Heart left ventricle (tissue), 13 donors: ENCODE data around the gene TBX2.

Source experiments
- CTCF ChIP-seq, 12 donors: fragments of 200-600 bp; sonication (generic) in 4 of 12; IDR thresholded peaks; one replicate each; pipeline versions ENCODE4 v1.5.0 to v1.8.0; 2018 to 2022; ENCODE audit warnings: antibody characterized with exemption in 12 of 12, mild to moderate bottlenecking in 5 of 12
- POLR2A ChIP-seq, 2 donors: fragments of 450-650 bp; IDR thresholded peaks; one replicate each; pipeline ENCODE4 v1.6.1; 2017; ENCODE audit warnings: antibody characterized with exemption in 2 of 2, mild to moderate bottlenecking in 2 of 2, moderate library complexity in 2 of 2
- donor health status: ischemic (EF 13 %, LVEDD 7.1; RV severe dilation, severe dysfunction).
- donor health status: DM: no; HTN: yes; CAD: no.
- donor health status: DM: no; HTN: no; CAD: no.
- donor health status: ischemic (EF 25% LVEDD 6.9; RV normal size, moderate dysfunction).
- donor health status: ischemic (EF 25% LVEDD 5.7; RV mildly dilated, moderate dysfunction).
- donor health status: ischemic (EF 35%, LVEDD 5.7; RV mildly dilated, moderate dysfunction).
- donor health status: nonischemic (EF 11% LVEDD 7.7; RV severe dilation, severe dysfunction).
- donor health status: DM: yes; HTN: yes; CAD: no.
- donor health status: PGD.
- donor health status: ischemic (EF 29% LVEDD 5.4; RV normal size, mild dysfunction).
- donor health status: nonischemic (EF 23%, LVEDD 6.1; RV moderate dilation, normal function).

- no peak for TF ChIP-seq POLR2A (IDR thresholded peaks at IDR 0.05)
- TF ChIP-seq CTCF (IDR thresholded peaks at IDR 0.05): no peak
Observed at GRCh38 chr17:61366715-61367413, 32.8 kb upstream of the TBX2 start.
